GM18907 (cell line): ENCODE data around the gene PADI4.

Source experiments
- ATAC-seq: cut with Tn5 transposase; IDR thresholded peaks from one replicate; pipeline ENCODE4 v1.9.1; 2021; ENCODE audit warnings: mild to moderate bottlenecking, moderate library complexity; ENCODE audit not compliant: unreplicated experiment

PADI4 gene

DNA sequence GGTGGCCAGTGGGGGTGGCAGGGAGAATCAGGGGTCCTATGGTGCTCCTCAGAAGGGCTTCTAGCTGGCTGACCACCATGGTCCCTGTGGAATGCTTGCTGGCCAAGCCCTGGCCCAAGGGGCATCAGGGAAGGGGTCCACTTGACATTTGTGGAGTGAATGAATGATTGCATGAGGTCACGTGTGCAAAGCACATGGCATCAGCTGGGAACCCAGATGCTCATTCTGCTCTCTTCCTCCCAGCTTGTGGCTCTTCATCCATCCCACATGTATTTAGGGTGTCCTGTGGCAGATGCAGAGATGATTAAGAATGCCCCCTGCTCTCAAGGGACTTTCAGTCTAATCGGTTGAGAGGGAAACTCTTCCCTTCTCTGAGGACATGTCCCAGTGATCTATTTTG, 27.1 kb upstream of the PADI4 start:
- ATAC-seq, result no peak

DNA sequence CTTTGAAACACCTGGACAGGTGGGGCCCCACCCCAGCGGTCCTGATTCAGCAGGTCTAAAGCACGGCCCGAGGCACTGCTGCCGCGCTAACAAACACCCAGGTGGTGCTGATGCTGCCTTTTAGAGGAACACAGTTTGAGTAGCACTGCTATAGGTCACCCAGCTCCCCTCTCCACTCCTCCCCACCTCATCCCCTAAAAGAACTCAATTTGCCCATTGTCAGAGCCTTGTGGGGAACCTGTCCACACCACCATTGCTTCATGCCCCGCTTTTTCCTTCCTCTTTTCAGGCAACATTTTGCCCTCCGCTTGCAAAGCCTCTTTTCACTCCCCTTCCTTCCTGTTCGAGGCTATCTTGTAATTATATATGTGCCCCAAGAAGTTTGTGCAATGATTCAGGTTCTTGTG, 26.2 kb upstream of the PADI4 start:
- ATAC-seq, result no peak

DNA sequence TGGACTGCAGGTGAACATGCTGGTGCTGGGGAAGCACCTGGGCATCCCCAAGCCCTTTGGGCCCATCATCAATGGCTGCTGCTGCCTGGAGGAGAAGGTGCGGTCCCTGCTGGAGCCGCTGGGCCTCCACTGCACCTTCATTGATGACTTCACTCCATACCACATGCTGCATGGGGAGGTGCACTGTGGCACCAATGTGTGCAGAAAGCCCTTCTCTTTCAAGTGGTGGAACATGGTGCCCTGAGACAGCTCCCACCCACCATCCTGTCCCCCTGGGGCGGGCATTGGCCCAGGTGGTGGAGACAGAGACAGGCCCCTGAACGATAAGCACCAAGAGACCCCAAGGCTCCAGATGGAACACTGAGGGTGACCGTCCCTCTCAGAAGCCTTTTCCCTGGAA, 25.2 kb upstream of the PADI4 start:
- no peak for ATAC-seq

DNA sequence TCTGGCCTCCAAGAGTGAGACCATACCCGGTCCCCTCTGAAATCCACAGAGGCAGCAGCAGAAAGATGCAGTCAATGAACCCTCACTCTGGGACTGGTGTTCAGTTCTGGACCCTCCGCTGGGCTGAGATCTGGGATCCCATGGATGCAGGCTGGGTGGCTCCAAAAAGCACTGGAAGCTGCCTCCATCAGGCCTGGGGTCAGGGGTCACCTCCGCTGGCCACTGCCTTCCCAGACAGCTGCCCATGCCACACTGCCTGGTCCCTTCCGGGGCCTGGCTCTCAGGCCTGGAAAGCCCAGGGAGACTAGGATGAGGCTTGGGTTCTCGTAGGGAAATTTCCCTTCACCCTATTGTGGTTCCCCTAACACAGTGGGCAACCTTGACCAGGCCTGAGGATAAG, 21.4 kb upstream of the PADI4 start:
- ATAC-seq, result no peak

DNA sequence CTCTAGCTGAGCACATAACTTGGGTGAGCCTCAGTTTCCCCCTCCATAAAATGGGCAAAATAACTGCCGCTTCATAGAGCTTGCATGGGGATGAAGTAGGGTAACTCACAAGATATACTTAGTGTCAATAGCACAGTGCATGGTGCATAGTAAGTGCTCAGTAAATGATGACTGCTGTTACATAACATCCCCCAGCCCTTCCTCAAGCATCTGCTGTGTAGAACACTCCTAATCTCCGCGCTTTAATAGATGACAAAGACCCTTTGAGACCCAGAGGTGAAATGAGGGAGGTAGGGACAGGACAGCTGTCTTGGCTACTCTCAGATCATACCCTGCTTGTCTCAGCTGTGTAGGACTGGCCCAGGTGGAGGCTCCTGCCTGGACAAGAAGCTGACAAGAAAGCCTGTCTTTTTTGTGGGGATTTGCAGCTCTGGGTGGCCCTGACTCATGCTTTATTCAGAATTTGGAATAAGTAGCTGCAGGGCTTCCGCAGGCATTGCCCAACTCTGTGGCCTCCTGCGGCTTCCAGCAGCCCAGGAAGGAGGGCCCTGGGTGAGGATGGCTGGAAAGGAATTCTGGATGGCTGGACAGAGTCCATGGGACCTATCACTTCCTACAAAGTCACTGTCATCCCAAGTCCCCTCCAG, 20.7 kb upstream of the PADI4 start:
- ATAC-seq, result no peak

DNA sequence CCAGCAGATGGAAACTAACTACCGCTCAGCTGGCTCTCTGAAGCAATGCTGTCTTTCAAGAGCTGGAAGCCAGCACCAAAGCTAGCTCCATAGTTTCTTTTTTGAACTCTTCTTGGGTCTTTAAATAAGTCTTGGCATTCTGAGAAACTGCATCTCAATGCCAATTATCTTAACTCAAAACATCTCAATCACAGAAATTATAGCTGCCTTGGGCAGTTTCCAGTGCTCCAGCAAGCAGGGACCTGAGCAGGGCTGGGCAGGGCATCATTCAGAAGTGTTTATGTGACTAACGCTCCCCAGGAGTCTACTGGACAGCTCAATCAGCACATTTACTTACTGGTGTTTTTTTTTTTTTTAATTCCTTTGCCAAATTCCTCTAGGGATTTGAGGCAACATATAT, 18.3 kb upstream of the PADI4 start:
- ATAC-seq, result no peak

DNA sequence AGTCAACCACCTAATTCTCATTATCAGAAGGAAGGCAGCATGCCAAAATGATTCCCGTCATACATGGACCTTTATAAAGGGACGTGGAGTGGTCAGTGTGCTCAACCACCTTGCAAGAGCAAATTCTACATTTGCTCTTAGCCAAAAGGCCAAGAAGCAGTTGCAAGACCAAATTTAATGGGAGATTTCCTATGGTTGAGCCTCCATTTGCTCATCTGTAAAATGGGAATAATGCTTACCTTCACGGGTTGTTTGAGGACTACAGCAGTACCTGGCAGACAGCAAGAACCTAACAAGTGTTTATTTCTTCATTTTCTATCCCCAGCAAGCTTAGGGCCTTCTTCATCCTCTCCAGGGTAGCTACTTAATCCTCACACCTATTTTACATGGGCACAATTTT, 17.4 kb upstream of the PADI4 start:
- ATAC-seq, result no peak

DNA sequence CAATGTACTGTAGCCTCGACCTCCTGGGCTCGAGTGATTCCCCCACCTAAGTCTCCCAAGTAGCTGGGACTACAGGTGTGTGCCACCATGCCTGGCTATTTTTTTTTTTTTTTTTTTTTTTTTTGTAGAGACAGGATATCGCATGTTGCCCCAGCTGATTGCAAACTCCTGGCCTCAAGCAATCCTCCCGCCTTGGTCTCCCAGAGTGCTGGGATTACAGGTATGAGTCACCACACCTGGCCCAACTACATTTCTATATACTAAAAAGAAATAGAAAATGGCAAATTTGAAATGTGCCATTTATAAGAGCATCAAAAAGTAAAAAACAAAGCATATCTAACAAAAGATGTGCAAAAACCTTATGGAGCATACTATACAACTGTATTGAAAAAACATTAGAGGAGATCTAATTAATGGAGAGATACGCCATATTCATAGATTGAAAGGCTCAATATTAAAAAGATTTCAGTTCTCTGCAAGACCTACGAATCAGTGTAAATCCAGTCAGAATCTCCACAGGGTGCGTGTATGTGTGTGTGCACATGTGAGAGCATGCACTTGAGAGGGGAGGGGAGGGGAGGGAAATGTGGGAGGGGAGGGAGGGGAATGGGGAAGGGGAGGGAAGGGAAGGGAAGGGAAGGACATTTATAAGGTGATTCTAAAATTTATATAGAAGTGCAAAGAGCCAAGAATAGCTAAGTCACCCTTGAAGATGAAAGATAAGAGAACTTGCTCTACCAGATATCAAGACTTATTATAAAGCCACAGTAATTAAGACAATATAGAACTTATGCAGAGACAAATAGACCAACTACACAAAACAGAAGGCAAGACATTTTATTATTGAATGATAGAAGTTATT, 15.5 kb upstream of the PADI4 start:
- no peak for ATAC-seq

DNA sequence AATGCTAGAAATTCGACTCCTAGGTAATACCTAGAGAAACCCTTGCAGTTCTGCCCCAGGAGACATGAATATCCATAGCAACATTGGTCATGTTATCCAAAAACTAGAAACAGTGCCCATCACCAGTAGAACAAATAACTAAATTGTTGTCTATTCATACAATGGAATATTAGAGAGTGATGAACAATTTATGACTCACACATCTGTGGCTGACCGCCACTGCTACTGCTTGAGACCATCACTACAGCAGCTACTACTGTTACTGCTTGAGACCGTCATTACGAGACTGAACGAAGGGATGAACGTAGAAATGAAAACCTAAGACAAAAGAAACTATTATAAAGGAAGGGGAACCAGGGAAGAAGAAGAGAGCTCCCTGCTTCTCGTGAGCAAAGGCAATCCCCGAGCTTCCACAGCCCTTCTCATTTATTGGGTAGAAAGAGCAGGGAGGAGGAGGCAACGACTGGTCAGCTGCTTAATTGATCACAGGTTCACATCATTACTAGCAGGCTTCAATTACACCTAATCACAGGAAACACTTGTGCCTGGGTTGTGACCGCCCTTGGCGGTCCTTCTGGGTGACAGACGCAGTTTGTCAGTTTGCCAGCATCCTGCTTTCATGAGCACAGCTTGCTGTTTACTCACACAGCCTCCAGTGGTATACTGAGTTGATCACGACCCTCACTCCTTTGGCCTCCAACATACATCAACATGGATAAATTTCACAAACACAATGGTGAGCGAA, 14.1 kb upstream of the PADI4 start:
- ATAC-seq, result no peak

DNA sequence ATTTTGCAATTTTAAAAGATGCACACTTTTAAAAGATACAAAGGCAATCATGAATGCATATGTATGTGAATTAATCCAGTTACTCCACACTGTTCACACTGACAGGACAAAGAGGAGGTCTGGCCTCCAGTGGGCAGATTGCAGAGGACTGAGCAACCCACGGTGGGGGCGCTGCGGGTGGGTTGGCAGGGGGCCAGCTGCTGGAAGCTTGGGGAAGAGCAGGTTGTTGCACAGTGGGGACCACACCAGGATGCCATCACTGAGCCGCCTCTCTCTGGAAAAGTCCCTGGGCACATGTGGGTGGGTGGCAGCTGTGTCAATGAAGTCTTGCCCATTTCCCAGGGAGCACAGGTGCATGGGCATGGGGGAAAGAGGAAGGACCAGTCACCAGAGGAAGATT, 12.7 kb upstream of the PADI4 start:
- no peak for ATAC-seq

DNA sequence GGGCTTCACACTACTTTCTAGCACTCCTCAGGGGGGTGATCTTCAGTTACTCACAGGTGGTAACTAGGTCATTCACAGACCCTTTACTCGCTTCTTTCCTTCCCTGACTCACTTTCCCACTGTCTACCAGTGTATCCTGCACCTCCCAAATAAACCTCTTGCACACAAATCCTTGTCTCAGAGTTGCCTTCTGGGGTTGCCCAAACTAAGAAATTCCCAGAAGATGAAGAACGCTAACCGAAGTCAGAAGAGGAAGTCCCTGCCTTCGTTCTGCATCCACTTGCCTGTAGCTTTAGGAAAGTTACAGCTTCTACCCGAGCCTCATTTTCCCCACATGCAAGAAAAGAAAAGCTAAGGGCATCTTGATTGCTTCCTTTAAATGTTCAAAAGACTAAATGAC, 11.9 kb upstream of the PADI4 start:
- no peak for ATAC-seq

DNA sequence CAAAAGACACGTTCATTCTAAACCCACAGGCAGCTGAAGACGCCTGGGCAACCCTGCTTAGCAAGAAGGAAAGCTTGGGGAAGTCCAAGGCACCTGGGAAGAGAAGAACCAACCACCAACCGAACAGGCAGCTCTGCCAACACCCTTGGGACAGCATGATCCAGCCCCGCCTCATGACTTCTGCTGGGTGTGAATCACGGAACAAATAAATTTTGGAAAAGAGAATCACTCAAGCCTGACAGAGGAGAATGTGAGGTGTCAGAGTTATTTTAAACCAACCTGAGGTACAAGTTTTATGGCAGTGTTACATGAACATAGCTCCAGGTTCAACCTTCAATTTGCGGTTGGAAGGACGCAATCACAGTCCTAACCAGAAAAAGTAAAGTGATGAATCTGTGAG, 10.0 kb upstream of the PADI4 start:
- no peak for ATAC-seq

DNA sequence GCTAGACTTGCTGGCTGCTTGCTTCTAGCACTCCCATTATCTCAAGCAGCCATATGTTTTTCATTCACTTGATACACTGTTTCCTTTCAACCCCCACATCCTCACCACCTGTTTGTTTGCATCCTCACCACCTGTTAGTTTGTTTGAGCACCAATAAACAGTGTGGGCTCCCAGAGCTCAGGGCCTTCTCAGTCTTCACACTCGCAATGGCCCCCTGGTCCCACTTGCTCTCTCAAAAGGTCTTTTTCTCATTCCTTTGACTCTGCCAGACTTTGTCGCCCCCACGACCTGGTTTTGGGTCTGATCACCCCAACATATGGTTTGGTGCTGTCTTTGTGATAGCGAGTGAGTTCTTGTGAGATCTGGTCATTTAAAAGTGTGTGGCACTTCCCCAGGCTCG, 6.2 kb upstream of the PADI4 start:
- no peak for ATAC-seq

DNA sequence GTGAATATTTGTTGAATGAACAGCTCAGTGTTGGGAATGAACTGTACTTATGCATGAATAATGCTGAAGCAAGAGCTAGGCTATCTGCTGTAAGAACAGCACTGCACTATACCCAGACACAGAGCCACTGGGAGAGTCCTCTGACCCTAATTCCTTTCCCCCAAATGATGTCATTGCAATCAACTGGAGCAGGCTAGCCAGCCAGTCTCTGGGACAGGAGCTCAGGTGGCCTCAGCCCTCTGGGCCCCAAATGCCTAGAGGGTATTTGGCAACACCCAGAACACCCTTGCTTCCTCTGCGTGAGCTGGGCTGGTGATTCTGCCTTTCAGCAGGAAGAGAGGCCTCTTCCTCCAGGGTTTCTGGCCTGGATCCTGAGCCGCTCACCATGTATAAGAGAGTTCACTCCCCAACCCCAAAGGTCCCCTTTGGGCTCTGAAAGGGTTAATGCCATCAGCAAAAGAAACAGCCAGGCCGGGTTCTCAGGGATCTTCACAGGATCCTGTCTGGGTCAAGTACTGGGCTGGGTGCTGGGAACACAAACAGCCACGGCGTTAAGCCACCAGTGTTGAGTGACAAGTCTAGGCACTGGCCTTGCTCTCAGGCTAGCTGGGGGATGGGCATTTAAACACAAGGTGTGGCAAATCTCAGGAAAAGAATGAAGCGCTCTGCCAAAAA, 3.7 kb upstream of the PADI4 start:
- no peak for ATAC-seq

DNA sequence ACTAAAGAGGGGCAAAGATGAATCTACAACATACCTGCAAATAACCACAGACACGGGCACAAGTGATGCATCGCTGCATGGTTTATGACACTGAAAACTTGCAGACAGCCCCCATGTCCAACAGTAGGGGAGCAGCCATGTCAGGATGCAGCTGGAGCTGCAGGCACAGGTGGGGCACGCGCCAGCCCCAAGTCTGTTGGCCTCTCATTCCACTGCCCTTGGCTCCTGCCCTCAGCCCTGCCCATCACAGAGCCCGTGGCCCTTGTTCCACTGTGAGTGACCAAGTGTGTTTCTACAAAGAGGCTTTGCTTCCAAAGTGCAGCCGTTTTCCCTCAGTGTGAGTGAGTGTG, 3.2 kb upstream of the PADI4 start:
- ATAC-seq, result no peak

DNA sequence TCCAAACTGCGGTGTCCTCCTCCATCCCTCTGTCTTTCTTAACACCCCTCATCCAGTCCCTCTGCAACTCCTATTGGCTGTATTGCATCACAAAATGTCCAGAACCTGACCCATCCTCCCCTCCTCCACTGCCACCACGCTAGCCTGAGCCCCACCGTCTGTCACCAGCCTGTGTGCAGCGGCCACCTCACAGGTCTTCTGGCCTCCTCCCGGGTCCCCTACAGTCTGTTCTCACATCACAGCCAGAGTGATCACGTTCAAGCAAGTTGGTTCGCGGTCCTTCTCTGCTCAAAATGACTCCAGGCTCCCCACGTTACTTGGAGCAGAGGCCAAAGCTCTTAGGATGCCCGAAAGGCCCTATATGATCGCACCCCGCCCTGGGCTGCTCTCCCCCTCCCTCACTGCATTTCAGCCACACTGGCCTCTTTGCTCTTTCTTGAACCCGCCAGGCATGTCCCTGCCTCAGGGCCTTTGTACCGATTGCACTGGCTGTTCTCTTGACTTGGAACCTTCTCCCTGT, 2.4 kb upstream of the PADI4 start:
- ATAC-seq, result no peak

DNA sequence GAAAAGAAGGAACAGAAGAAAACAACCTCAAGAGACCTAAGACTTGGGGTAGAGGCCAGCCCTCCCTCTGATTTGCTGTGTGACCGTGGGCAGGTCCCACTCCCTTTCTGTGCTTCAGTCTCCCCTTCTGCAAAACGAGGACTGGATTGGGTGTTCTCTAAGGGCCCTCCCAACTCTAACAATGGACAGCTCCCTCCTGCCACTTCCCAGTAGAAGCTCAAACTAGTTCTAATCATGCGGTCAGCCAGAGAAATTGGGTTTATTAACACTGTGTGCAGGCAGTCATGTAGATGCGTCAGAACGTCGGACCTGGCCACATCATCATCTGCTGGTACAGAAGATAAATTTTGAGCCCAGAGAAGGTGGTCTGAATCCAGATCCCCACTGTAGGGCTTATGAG, 1.6 kb upstream of the PADI4 start:
- ATAC-seq, result no peak

DNA sequence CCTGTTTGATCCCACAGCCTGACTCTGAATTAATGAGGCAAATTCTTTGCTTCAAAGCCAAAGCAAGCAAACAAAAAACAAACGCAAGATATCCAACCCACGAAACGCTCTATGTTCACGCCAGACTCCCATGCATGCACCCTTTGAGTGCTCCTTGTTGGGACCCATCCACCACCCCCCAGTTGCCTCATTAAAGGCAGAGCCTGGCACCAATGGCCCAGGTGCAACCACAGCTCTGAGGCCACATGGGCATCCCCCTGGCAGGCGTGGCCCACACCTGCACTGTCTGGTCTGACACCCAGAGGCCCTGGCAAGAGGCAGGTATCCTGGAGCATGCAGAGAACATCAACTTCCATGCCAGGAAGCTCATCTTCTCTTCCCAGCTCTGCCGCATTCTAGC, 1.1 kb upstream of the PADI4 start:
- no peak for ATAC-seq

DNA sequence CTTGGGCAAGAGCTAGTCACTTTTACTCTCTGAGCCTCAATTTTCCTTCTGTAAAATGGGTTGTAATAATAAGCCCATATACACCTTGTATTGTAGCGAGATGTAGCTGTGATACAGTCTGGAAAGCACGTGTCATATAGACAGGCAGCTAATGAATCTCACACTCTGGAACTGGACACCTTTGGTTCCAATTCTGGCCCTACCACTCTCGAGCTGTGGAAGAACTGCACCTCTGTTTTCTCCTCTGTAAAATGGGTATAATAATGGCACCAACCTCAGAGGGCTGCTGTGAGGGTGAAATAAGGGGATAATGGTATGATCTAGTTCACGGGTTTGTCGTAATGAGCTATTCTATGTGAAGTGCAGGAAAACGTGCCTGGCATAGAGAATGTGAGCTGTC, 668 bp upstream of the PADI4 start:
- no peak for ATAC-seq

DNA sequence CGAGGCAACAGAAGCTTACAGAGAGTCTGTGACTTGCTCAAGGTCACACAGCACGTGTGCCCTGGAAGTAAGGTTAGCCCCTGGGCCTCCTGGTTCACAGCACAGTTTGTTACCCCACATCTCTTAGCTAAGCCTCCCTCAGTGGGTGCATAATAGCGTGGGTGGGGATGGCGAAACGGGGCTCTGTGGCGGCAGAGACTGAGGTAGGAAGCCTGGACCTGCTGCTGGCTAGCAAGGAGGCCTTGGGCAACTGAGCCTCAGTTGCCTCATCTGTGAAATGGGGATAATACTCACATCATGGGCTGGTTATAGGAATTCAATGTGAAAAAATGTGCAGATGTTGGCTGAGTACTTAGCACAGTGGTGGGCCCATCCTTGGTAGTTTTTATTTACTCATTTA, 596 bp downstream of the PADI4 start:
- no peak for ATAC-seq

DNA sequence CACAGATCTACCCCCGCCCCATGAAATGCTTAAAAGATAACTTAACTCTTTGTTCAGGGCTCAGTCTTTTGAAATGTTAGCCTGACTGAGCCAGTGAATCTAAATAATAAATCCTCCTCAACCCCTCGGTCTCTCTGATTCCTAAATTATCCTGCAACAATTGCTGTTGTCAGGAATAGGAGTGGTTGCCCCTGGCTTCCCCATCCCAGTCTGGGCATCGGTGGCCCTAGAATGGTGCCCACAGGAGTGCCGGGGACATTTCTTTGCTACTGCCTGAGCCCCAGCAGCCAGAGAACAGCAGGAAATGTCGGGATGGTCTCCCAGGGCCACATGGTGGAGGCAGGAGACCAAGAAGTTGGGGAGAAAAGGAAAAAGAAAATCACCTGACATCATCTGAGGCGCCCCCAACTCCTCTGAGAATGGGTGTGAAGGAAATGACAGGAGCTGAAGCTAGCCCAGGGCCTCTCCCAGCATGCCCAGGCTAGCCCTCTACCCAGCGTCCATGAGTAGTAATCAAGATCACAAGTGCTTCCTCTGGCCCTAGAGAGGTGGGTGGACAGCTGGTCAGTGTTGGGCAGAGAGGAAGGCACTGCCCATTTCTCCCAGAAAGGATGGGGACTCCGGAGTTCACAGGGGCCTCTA, 1.6 kb downstream of the PADI4 start:
- ATAC-seq, result no peak
